ENCODE results near the gene DPF3.

Gene DPF3

GRCh38 chr14:72616294-72616693 lies 277.6 kb downstream of the DPF3 start:
- TF ChIP-seq CTCF (conservative IDR thresholded peaks at IDR 0.05; ENCODE audit: low read depth, low read length): no peak
- no peak for DNase-seq (ENCODE audit: low read depth)
- H3K4me3 ChIP-seq (ENCODE audit: low read length): no peak overlapping the region

DNA sequence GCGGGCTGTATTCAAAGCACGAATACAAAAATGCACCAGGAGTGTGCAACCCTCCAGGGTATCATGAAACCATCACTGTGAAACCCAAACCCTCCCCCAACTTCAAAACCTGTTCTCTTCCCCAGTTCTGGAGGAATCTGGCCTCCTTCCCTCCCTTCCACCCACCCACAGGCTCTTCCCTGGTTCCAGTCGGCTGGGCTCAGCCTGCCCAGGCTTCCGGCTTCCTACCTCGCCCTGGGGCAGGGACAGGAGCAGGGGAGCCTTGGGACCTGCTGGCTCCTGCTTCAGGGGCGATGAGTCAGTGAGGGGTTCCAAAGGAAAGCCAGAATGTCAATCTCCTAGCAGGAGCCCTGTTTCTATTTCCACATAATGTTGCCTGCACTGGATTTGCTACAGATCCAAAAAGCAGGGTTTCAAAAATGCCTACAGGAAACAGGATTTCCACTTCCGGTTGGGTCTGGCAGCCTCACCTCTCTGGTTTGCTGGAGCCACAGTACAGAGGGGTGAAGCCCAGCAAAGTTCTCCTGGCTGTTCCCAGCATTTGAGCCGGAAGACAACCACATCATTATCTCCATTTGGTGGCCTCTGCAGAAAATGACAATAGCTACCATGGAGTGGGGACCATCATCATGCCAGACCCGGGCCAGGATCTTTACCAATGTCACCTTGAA lies 278.3 kb downstream of the DPF3 start:
- TF ChIP-seq CTCF (conservative IDR thresholded peaks at IDR 0.05; ENCODE audit: low read depth, low read length): no peak
- DNase-seq (ENCODE audit: low read depth): no peak

GRCh38 chr14:72614891-72615415 lies 278.9 kb downstream of the DPF3 start:
- no peak for DNase-seq (ENCODE audit: low read depth)
- no peak for TF ChIP-seq CTCF (conservative IDR thresholded peaks at IDR 0.05; ENCODE audit: low read depth, low read length)
- H3K4me3 ChIP-seq (ENCODE audit: low read length): no peak overlapping the region

More for the DNA sequence above, 278.3 kb downstream of the DPF3 start:
- no peak overlapping the region for H3K4me3 ChIP-seq (ENCODE audit: low read length)

DNA sequence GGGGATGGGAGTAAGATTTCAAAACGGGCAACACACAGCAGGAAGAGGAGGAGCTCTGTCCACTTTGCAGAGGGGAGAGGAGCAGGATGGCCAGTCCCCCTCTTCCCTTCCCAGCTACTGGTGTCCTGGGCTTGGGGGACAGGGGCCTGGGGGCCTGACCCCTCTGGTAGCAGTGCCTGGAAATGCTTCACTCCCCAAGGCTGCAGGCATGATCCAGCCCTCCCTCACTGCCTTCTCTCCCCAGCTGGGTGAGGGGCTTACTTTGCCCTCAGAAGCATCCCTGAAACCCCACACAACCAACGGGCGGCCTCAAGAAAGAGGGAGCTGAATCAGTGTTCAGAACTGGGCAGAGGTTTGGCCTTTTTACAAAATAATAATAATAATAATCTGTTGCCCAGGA lies 279.5 kb downstream of the DPF3 start:
- TF ChIP-seq CTCF (conservative IDR thresholded peaks at IDR 0.05; ENCODE audit: low read depth, low read length): no peak
- no peak for DNase-seq (ENCODE audit: low read depth)
- no peak overlapping the region for H3K4me3 ChIP-seq (ENCODE audit: low read length)

DNA sequence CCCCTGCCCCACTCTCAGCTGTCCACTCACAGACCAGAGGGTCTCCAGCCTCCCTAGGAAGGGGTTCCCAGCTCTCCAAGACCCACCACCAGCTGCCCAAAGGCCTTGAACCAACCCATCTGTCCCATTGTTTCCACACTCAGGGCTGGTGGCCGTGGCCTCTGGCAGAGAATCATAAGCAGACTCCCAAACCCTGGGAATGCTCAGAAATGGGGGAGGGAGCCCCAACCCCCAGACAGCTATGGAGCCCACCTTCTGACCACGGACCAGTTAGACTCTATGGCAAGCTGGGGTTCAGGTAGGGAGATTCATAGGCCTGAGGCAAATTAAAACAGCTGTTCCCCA lies 280.0 kb downstream of the DPF3 start:
- DNase-seq (ENCODE audit: low read depth): no peak
- TF ChIP-seq CTCF (conservative IDR thresholded peaks at IDR 0.05; ENCODE audit: low read depth, low read length): no peak
- H3K4me3 ChIP-seq (ENCODE audit: low read length): no peak overlapping the region

DNA sequence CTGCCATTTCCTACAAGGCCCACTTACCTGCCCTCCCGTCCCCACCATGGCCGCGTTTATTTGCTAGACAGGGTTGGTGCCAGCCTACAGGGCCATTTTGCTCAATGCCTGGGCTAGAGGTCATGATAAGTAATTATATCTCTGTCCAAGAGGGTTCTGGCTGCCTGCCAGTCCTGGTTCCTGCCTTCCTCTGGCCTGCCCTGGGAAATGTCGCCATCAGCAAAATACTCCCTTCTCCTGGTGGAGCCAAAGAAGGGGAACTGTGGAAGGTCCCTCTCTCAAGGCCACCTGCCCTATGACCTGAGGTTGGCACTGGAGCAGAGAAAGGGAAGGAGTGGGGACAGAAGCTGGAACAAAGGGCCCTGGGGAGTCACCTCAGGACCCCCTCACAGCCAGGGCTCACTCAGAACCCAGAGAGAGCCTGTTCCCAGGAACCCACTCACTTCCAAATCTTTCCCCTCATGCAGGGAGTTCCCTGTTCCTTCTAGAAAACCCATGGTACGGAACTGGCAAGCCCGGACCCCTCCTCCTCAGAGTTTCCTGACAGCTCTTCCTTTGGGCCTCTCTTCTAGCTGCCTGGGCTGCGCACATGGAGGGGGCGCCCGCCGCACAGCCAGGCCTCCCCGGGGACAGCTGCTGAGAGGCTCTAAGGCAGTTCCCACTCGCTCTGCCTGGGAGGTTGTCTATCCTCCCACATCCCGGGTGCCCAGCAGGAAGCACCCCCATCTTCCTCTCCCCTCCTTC lies 280.5 kb downstream of the DPF3 start:
- no peak overlapping the region for H3K4me3 ChIP-seq (ENCODE audit: low read length)
- DNase-seq (ENCODE audit: low read depth): no peak
- no peak for TF ChIP-seq CTCF (conservative IDR thresholded peaks at IDR 0.05; ENCODE audit: low read depth, low read length)

GRCh38 chr14:72612041-72612440 lies 281.9 kb downstream of the DPF3 start:
- no peak for DNase-seq (ENCODE audit: low read depth)
- H3K4me3 ChIP-seq (ENCODE audit: low read length): no peak overlapping the region
- no peak for TF ChIP-seq CTCF (conservative IDR thresholded peaks at IDR 0.05; ENCODE audit: low read depth, low read length)
